K562 (cell line): ENCODE data around the gene MCL1. TPM values are rescaled to one million over a fixed set of nuclear protein-coding genes. Genes with fewer than 3 reads are reported as not detected.

Experiments
- CHD7 ChIP-seq: fragments of 200-600 bp; sonication (generic); IDR thresholded peaks from one replicate; pipeline ENCODE4 v1.6.1; 2012; ENCODE audit warnings: mild to moderate bottlenecking, low read depth, low read length, inconsistent platforms
- HES1 ChIP-seq: fragments of 450-650 bp; IDR thresholded peaks from 2 replicates; pipeline ENCODE4 v1.6.1; 2016; ENCODE audit warnings: low read depth, mild to moderate bottlenecking, moderate library complexity
- L3MBTL2 ChIP-seq: fragments of 450-650 bp; IDR thresholded peaks from 2 replicates; pipeline ENCODE4 v1.6.1; 2016; ENCODE audit warnings: mild to moderate bottlenecking, moderate library complexity
- MXD1 ChIP-seq: fragments of 250-450 bp; sonication (Bioruptor Pico); IDR thresholded peaks from 2 replicates; pipeline ENCODE4 v1.8.0; 2021; ENCODE audit warnings: borderline replicate concordance, mild to moderate bottlenecking, moderate library complexity; ENCODE audit not compliant: poor library complexity, severe bottlenecking
- MXI1 ChIP-seq: IDR thresholded peaks from 2 replicates; pipeline ENCODE4 v1.6.1; 2011; ENCODE audit warnings: low read depth, mild to moderate bottlenecking, improper control_type of control experiment, low read length
- NFE2 ChIP-seq: IDR thresholded peaks from 2 replicates; pipeline ENCODE4 v1.6.1; 2014; ENCODE audit warnings: antibody characterized with exemption, low read depth
- NFXL1 ChIP-seq: fragments of 450-650 bp; formaldehyde crosslinking; IDR thresholded peaks from 2 replicates; pipeline ENCODE4 v1.4.0; 2021; ENCODE audit warnings: mild to moderate bottlenecking
- PTBP1 ChIP-seq: fragments of 200-400 bp; formaldehyde crosslinking; IDR thresholded peaks from 2 replicates; pipeline ENCODE4 v1.6.1; 2017; ENCODE audit warnings: low read depth, low read length
- RBM34 ChIP-seq: fragments of 200-400 bp; formaldehyde crosslinking; IDR thresholded peaks from 2 replicates; pipeline ENCODE4 v1.6.1; 2018; ENCODE audit warnings: low read length, borderline replicate concordance; ENCODE audit not compliant: insufficient read depth
- SRSF1 ChIP-seq: fragments of 200-400 bp; formaldehyde crosslinking; IDR thresholded peaks from 2 replicates; pipeline ENCODE4 v1.6.1; 2017; ENCODE audit warnings: mild to moderate bottlenecking, low read depth, low read length, moderate library complexity
- THAP12 ChIP-seq: fragments of 250-450 bp; sonication (Bioruptor Pico); IDR thresholded peaks from 2 replicates; pipeline ENCODE4 v1.9.0; 2021; ENCODE audit warnings: mild to moderate bottlenecking, inconsistent platforms
- ZNF12 ChIP-seq: sonication (generic); formaldehyde crosslinking; IDR thresholded peaks from 2 replicates; pipeline ENCODE4 v1.4.0; 2020; ENCODE audit warnings: mild to moderate bottlenecking, missing genetic modification reagents
- polyA plus RNA-seq, 8 experiments: library from polyadenylated mRNA; depleted of rRNA in 4 of 8; stranded (reverse) in 5 of 8; unstranded in 3 of 8; fragments of >200 nt; fragmentation: Nextera tagmentation in 2 of 8; fragmentation: Illumina TruSeq in 1 of 8; extraction: Ambion mirVana in 2 of 8; extraction: Trizol in 1 of 8; gene quantifications; 2 replicates each; pipeline versions ENCODE4 v1.2.1 to v1.2.3, GENCODE V29; 2011 to 2014; ENCODE audit warnings: inconsistent platforms in 1 of 8, missing spikeins in 1 of 8
- total RNA-seq, 7 experiments: library from RNA; depleted of rRNA in 6 of 7; stranded (reverse); fragments of >200 nt in 6 of 7; fragmentation: Illumina TruSeq in 2 of 7; extraction: Trizol in 2 of 7; gene quantifications; 2 replicates each; pipeline versions ENCODE4 v1.2.1 to v1.2.3, GENCODE V29; 2011 to 2021; ENCODE audit warnings: low replicate concordance in 1 of 7

The MCL1 gene
- total and polyA plus RNA-seq, 9 of the 15 experiments (the other 6 are each of a cell fraction or from before 2014, with no cell fraction given), result 27.1 to 224 (median 138) TPM

- TF ChIP-seq MXD1 (CRISPR knock-in tag), result no peak
- no peak for TF ChIP-seq MXI1
- TF ChIP-seq RBM34, result no peak
- TF ChIP-seq ZNF12 (CRISPR knock-in tag), result no peak
- no peak for TF ChIP-seq CHD7
- no peak for TF ChIP-seq SRSF1
- 0 out of 2 replicates have a peak, but pooled peaks have one; percentile 34 for TF ChIP-seq NFE2
- no peak for TF ChIP-seq PTBP1
- TF ChIP-seq L3MBTL2, result no peak
- no peak for TF ChIP-seq THAP12 (CRISPR knock-in tag)
- no peak for TF ChIP-seq NFXL1 (CRISPR knock-in tag)
- TF ChIP-seq HES1, result no peak
Observed at GRCh38 chr1:150619576-150620509, 40.4 kb upstream of the MCL1 start (continued).
